ENCODE results near the gene FGFBP2. TPM values are rescaled to one million over a fixed set of nuclear protein-coding genes. Genes with fewer than 3 reads are reported as not detected.

Gene FGFBP2
- total and polyA plus RNA-seq, 7 donors, result 1.8 to 17.1 (median 3.9) TPM

DNA sequence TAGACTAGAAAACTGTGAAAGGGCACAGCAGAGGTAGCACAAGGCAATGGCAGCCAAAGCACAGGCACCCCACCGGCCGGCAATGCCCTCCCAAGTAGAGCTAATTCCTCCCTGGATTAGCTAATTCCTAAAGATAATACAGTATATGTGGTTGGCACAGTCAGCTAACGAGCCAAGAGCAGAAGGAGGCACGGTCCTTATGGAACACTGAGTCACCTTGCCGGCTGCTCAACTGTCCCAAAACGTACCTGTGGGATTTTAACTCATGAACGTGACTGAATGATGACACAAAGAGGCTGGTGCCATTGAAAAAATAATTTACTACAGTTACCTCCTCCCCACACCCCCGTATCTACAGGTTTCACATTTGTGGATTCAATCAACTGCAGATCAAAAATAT is 15.3 kb downstream of the FGFBP2 start:
- Histone ChIP-seq H3K4me3 (no peak overlapping the region), H3K36me3 (no peaks in the 10 kb centered on the region), H3K4me1 (no peaks in the 10 kb centered on the region), H3K27ac (no peak overlapping the region), H3K9me3 (no peaks in the 10 kb centered on the region), H3K27me3 (no peaks in the 10 kb centered on the region)
- intact Hi-C loops (cut with DNase I), result no loop called here
- DNase-seq, result no peak
- no peak for TF ChIP-seq POLR2A (IDR thresholded peaks at IDR 0.05)
- TF ChIP-seq, protein P1, sequence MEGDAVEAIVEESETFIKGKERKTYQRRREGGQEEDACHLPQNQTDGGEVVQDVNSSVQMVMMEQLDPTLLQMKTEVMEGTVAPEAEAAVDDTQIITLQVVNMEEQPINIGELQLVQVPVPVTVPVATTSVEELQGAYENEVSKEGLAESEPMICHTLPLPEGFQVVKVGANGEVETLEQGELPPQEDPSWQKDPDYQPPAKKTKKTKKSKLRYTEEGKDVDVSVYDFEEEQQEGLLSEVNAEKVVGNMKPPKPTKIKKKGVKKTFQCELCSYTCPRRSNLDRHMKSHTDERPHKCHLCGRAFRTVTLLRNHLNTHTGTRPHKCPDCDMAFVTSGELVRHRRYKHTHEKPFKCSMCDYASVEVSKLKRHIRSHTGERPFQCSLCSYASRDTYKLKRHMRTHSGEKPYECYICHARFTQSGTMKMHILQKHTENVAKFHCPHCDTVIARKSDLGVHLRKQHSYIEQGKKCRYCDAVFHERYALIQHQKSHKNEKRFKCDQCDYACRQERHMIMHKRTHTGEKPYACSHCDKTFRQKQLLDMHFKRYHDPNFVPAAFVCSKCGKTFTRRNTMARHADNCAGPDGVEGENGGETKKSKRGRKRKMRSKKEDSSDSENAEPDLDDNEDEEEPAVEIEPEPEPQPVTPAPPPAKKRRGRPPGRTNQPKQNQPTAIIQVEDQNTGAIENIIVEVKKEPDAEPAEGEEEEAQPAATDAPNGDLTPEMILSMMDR (IDR thresholded peaks at IDR 0.05), result no peak
- TF ChIP-seq POLR2AphosphoS5 (IDR thresholded peaks at IDR 0.05), result no peak
- TF ChIP-seq EP300 (IDR thresholded peaks at IDR 0.05), result no peak
- 91 to 95% methylated on average over 8 of the region's 8 CpGs for WGBS, 2 donors

DNA sequence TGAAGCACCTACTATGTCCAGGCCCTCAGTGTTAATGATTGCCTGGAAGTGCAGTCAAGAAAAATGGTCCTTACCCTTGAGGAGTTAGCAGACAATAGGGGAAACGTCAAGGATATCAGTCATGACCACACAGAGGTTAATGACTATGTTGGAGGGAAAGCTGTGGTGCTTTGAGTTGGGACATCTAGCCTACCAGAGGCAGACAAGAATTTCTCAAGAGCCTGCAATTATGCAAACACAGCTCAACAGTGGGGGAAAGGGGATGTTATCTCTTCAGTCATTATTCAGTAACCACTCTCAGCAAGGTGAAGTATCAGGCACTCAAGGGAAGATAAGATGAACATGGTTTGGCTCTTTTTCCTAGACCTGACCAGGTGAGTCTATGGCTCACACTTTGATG is 17.5 kb downstream of the FGFBP2 start:
- no peak overlapping the region for H3K4me3 ChIP-seq

DNA sequence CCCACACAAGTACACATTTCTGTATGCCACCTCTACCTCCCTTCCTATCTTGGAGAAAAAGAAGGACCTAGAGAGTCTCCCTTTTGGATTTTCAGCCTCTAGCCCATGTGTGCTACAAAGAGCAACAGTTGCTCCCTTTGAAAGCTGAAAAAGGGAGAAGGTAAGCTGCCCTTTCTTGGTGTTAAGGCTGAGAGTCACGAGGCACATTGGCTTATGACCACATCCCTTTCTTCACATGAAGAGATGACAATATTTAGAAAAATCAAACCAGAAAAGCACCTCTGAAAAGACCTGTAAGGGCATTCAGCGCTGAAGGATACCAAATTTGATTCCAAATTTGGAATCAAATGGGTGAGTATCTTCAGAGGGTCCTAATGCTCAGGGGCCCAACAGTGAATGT is 18.1 kb downstream of the FGFBP2 start:
- H3K4me1 ChIP-seq, result no peaks in the 10 kb centered on the region

More for the DNA sequence above, 17.5 kb downstream of the FGFBP2 start:
- Histone ChIP-seq H3K9me3 (no peaks in the 10 kb centered on the region), H3K4me1 (no peaks in the 10 kb centered on the region), H3K27me3 (no peaks in the 10 kb centered on the region), H3K36me3 (no peaks in the 10 kb centered on the region), H3K27ac (no peak overlapping the region)
- DNase-seq, result no peak
- intact Hi-C loops (cut with DNase I), result no loop called here
- no peak for TF ChIP-seq POLR2A (IDR thresholded peaks at IDR 0.05)
- TF ChIP-seq, protein P1 (IDR thresholded peaks at IDR 0.05), result no peak
- TF ChIP-seq POLR2AphosphoS5 (IDR thresholded peaks at IDR 0.05), result no peak
- no peak for TF ChIP-seq EP300 (IDR thresholded peaks at IDR 0.05)
- 81 to 91% methylated on average over 1 of the region's 1 CpG for WGBS, 2 donors

DNA sequence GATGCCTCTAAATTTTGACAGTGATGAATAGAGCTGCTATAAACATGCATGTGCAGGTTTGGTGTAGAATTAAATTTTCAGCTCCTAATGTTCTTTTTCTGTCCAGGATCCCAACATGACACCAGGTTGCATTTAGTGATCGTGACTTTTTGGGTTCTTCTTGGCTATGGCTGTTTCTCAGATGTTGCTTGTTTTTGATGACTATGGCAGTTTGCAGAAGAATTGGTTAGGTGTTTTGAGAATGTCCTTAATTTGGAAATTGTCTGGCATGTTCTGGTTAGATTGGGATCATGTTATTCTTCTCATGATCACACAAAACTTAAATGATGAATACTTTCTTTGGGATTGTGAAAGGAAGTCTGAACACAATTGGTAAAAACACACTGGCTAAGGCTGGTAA is 20.7 kb downstream of the FGFBP2 start:
- no peaks in the 10 kb centered on the region for H3K4me1 ChIP-seq
- WGBS, 2 donors, result 89 to 97% methylated on average over 1 of the region's 1 CpG
- no peak for TF ChIP-seq POLR2AphosphoS5 (IDR thresholded peaks at IDR 0.05)
- no peaks in the 10 kb centered on the region for H3K36me3 ChIP-seq
- H3K27ac ChIP-seq, result no peak overlapping the region
- intact Hi-C loops (cut with DNase I), result no loop called here
- no peaks in the 10 kb centered on the region for H3K9me3 ChIP-seq
- peaks cover 0 to 3% (median 0%) of the 10 kb centered on the region in 3 donors for H3K27me3 ChIP-seq
- no peak for DNase-seq
- no peak overlapping the region for H3K4me3 ChIP-seq

More for the DNA sequence above, 18.1 kb downstream of the FGFBP2 start:
- Histone ChIP-seq H3K36me3 (no peaks in the 10 kb centered on the region), H3K27me3 (no peaks in the 10 kb centered on the region), H3K27ac (no peak overlapping the region), H3K9me3 (no peaks in the 10 kb centered on the region), H3K4me3 (no peak overlapping the region)
- TF ChIP-seq POLR2A (IDR thresholded peaks at IDR 0.05) (no peak), POLR2AphosphoS5 (IDR thresholded peaks at IDR 0.05) (no peak), EP300 (IDR thresholded peaks at IDR 0.05) (no peak)
- TF ChIP-seq, protein P1 (IDR thresholded peaks at IDR 0.05), result no peak
- intact Hi-C loops (cut with DNase I), result no loop called here
- WGBS, 2 donors, result 81 to 91% methylated on average over 2 of the region's 2 CpGs
- no peak for DNase-seq

DNA sequence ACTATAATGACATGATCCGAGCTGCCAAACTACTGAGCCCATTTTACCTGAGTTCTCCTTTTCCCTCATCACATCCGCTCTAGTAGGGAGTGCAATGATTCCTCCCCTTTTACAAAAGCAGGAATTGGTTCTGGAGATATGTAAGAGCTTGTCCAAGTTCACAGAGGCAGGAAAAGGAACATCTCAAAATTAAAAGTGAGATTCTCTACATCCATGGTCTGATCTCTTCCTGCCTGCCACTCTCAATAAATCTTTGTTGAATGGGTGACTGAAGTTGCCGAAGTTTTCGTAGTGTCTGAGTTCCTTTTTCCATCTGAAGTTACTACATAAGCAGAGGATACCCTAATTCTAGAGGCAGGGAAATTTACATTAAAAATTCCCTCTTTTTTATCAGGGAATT is 24.3 kb downstream of the FGFBP2 start, which contains the start of gene FGFBP1:
Gene FGFBP1, minus strand, starts transcription at position 101 of the 400 bp plus-strand sequence. CDS start 2,108 bp downstream, outside the sequence.
- no peaks in the 10 kb centered on the region for H3K9me3 ChIP-seq
- H3K4me3 ChIP-seq, result no peak within 1 kb of the TSS
- no peak for DNase-seq
- no peaks in the 10 kb centered on the region for H3K4me1 ChIP-seq
- TF ChIP-seq EP300 (IDR thresholded peaks at IDR 0.05), result no peak
- no peak for TF ChIP-seq POLR2A (IDR thresholded peaks at IDR 0.05)
- no peak for TF ChIP-seq POLR2AphosphoS5 (IDR thresholded peaks at IDR 0.05)
- TF ChIP-seq, protein P1 (IDR thresholded peaks at IDR 0.05), result no peak
- intact Hi-C loops (cut with DNase I), result no loop called here
- WGBS, 2 donors, result 19 to 47% methylated on average over 4 of the region's 4 CpGs
- peaks cover 0 to 3% (median 0%) of the 10 kb centered on the region in 3 donors for H3K27me3 ChIP-seq
- H3K36me3 ChIP-seq, result no peaks in the 10 kb centered on the region
- no peak within 1 kb of the TSS for H3K27ac ChIP-seq
